8988T (cell line): Measurements from ENCODE around the gene SPANXN4.

Experiments
- DNase-seq: peaks from one replicate; pipeline ENCODE4 v3.0.0; 2011

Gene SPANXN4

GRCh38 chrX:143025628-143026027, at the start of gene SPANXN4:
Gene SPANXN4 (plus strand): TSS chrX:143025928. CDS start chrX:143026015, 87 bp downstream.
- no peak for DNase-seq

DNA sequence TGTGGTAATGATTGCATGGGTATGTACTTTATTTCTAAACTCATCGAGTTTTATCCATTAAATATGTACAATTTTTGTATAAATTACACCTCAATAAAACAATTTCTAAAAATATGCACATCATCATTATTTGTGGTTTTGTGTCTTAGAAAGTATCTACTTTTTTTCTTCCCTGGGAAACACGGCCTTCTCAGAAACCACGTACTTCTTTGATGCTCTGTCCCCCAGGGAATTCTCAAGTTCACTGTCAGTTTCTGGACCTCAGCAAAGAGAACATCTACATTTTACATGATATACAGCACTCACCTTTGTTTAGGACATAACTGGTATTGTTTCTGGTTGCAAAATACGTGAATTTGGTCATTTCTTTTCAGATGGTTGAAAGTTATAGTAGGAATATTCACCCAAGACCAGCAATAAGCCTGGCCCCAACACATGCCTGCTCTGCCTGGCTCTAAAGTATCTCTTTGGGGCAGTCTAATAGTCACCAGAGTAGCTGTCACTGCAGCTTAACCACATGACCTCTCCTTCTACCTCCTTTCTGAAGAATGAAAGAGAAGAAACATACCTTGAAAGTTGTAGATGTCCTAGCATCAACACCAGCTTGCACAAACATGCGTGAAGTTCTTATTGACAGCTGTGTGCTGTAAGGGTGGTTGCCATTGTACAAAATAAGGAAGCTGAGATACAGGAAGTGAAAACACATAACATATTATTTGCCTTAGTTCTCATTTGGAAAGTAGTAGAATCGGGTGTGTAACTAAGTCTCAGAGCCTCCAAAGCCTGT, 48.4 kb upstream of the SPANXN4 start:
- DNase-seq, result no peak

GRCh38 chrX:142978130-142978684, 47.5 kb upstream of the SPANXN4 start:
- no peak for DNase-seq

GRCh38 chrX:142982679-142983078, 43.0 kb upstream of the SPANXN4 start:
- no peak for DNase-seq

GRCh38 chrX:142994988-142995387, 30.7 kb upstream of the SPANXN4 start:
- no peak for DNase-seq

DNA sequence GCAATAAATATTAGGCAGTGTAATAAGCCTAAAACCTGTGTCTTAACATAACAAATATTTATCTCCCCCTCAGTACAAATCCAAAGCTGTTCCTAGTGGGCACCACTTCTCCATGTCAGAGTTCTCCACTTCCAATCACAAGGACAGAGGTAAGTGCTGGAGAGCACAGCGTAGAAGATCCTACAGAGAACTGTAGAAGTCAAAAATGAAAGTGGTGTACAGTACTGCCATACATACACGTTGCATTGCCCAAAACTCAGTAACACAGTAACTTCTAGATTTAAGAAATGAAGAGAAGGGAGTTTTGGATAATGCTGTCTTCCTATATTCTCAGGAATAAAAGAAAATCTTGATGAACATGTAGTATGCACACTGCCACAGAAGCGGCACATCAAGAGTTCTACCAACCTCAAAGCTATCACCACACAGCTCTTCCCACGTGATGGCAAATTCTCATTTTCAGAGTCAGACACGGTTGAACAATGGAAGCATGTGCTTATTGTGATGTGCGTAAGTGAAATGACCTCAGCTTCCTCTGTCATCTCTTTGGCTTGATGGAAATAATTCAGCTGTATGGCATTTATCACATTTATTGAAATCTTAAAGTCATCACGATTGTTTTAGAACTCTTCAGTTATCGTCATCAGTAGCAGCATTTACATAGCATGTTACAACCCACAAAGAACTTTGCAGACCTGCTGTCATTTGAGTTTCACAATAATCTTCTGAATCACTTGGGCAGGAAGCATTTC, 27.1 kb upstream of the SPANXN4 start:
- no peak for DNase-seq

- no peak for DNase-seq
These were observed 26.5 kb upstream of the SPANXN4 start for GRCh38 chrX:142999199-142999701.

GRCh38 chrX:143002206-143002605, 23.5 kb upstream of the SPANXN4 start:
- DNase-seq, result no peak

DNA sequence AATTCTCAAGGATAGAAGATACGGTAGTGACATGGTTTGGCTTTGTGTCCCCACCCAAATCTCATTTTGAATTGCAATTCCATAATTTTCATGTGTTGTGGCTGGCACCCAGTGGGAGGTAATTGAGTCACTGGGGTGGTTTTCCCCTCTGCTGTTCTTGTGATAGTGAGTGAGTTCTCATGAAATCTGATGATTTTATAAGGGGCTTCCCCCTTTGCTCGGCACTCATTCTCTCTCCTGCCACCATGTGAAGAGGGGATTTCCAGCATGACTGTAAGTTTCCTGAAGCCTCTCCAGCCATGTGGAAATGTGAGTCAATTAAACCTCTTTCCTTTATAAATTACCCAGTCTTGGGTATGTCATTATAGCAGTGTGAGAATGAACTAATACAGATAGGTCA, 8.5 kb upstream of the SPANXN4 start:
- DNase-seq, result no peak

DNA sequence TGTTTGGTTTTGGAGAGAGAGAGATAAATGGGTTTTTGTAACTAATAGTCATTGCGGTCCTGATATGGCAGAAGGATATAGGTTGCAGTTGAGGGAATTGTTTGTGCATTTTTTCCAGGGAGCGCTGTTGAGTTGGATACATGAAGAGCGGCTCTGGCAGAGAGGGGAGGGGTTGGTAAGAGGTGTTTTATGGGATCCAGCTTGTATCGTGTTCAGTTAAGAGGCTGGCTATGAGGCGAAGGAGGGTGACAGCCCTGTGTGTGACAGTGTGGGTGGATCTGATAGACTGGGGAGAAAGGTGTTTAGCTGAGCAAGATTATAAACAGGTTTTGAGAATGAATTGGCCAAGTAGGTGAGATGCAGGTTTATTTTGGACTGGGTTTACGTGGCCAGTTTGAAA, 1.5 kb downstream of the SPANXN4 start:
- DNase-seq, result no peak

DNA sequence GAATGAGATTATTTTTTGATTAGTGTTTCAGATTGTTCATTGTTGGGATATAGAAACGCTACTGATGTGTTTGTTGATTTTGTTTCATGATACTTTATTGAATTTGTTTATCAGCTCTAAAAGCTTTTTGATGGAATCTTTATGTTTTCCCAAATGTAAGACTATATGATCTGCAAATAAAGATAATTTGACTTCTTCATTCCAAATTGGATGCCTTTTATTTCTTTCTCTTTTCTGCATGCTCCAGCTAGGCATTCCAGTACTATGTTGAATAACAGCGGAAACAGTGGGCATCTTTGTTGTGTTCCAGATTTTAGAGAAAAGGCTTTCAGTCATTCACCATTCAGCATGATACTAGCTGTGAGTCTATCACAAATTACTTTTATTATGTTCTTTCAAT, 21.8 kb downstream of the SPANXN4 start:
- DNase-seq, result no peak

GRCh38 chrX:143058120-143058519, 32.4 kb downstream of the SPANXN4 start:
- no peak for DNase-seq

DNA sequence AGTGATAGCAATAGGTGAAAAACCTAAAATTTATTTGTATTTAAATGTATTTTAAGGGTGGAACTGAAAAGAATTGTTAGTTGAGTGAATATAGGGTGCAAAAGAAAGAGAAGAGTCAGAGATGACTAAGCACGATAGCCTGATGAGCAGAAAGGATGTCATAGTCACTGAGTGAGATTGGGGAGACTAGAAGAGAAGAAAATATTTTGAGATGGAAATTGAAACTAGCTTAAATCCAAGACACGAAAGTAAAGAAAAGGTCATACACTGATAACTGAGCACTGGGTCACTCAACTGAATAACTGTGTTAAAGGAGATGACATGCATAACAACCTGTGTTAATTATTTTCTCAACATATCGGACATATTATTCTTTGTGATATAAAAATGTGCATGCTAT, 55.5 kb downstream of the SPANXN4 start:
- DNase-seq, result no peak

DNA sequence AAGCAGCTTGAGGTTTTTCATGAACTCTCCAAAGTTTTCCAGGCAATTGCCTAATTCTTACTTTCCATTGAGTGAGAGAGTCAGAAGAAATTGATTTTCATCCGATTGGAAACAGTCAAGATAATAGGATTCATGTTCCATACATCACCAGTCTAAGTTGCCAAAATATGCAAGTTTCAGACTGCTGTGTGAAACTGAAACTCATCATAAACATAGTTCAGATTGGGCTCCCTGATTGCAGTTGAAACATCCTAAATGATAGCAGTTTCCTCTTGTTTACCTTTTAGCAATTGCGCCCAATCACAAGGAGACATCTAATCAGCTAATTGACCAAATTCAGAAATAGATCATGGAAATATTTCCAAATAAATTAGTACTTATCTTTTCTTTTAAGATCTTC, 56.8 kb downstream of the SPANXN4 start:
- no peak for DNase-seq
